ENCODE measurements around the gene NFX1.
"Not testable (repeated sequence)": the region's sequence is repeated elsewhere in the genome, so short reads cannot be mapped to it uniquely, and the experiment has no call there.

The NFX1 gene

GRCh38 chr9:33388110-33388994 lies 98.0 kb downstream of the NFX1 start:
- DNase-seq (ENCODE audit: low read depth): no peak

GRCh38 chr9:33391111-33391771 lies 100.9 kb downstream of the NFX1 start:
- not testable (repeated sequence) for DNase-seq (ENCODE audit: low read depth)

GRCh38 chr9:33392591-33393021 lies 102.3 kb downstream of the NFX1 start:
- not testable (repeated sequence) for DNase-seq (ENCODE audit: low read depth)

GRCh38 chr9:33393581-33393980 lies 103.3 kb downstream of the NFX1 start:
- no peak for DNase-seq (ENCODE audit: low read depth)

- not testable (repeated sequence) for DNase-seq (ENCODE audit: low read depth)
Observed at GRCh38 chr9:33393986-33394385, 103.7 kb downstream of the NFX1 start.

- not testable (repeated sequence) for DNase-seq (ENCODE audit: low read depth)
Observed at GRCh38 chr9:33395159-33395879, 105.0 kb downstream of the NFX1 start.

- not testable (repeated sequence) for DNase-seq (ENCODE audit: low read depth)
Observed at GRCh38 chr9:33397801-33398200, 107.5 kb downstream of the NFX1 start.

GRCh38 chr9:33399047-33399446 lies 108.7 kb downstream of the NFX1 start:
- DNase-seq (ENCODE audit: low read depth): not testable (repeated sequence)

GRCh38 chr9:33401809-33402208 lies 111.5 kb downstream of the NFX1 start:
- not testable (repeated sequence) for DNase-seq (ENCODE audit: low read depth)

GRCh38 chr9:33402371-33402770 lies 112.1 kb downstream of the NFX1 start, which contains the start of gene AQP7:
TSS of gene AQP7 (minus strand) at chr9:33402568. CDS start at chr9:33401262, 1,306 bp downstream.
- DNase-seq (ENCODE audit: low read depth): not testable (repeated sequence)

GRCh38 chr9:33403941-33404787 lies 113.8 kb downstream of the NFX1 start:
- no peak for DNase-seq (ENCODE audit: low read depth)

GRCh38 chr9:33404788-33405362 lies 114.6 kb downstream of the NFX1 start:
- DNase-seq (ENCODE audit: low read depth): no peak

- DNase-seq (ENCODE audit: low read depth): no peak
Observed at GRCh38 chr9:33407061-33407460, 116.7 kb downstream of the NFX1 start.

GRCh38 chr9:33408087-33408486 lies 117.8 kb downstream of the NFX1 start:
- DNase-seq (ENCODE audit: low read depth): no peak

- no peak for DNase-seq (ENCODE audit: low read depth)
Observed at GRCh38 chr9:33414268-33414667, 124.0 kb downstream of the NFX1 start.

GRCh38 chr9:33414889-33415500 lies 124.7 kb downstream of the NFX1 start:
- DNase-seq (ENCODE audit: low read depth): no peak

- peak; percentile 91 for DNase-seq (ENCODE audit: low read depth)
Observed at GRCh38 chr9:33415501-33416038, 125.3 kb downstream of the NFX1 start.

GRCh38 chr9:33416996-33417395 lies 126.7 kb downstream of the NFX1 start:
- no peak for DNase-seq (ENCODE audit: low read depth)

GRCh38 chr9:33418090-33418489 lies 127.8 kb downstream of the NFX1 start:
- no peak for DNase-seq (ENCODE audit: low read depth)

- DNase-seq (ENCODE audit: low read depth): no peak
Observed at GRCh38 chr9:33419708-33420303, 129.5 kb downstream of the NFX1 start.
